H1 (cell line): ENCODE data around the gene IFT25. TPM values are rescaled to one million over a fixed set of nuclear protein-coding genes. Genes with fewer than 3 reads are reported as not detected.

Source experiments
- ASH2L ChIP-seq: fragments of 200-600, 300-600 bp; sonication (generic); IDR thresholded peaks from one replicate; pipeline ENCODE4 v1.7.1; 2017; ENCODE audit warnings: low read length
- ATF2 ChIP-seq: IDR thresholded peaks from 2 replicates; pipeline ENCODE4 v1.6.1; 2012; ENCODE audit warnings: low read length, inconsistent platforms
- CEBPB ChIP-seq: IDR thresholded peaks from 2 replicates; pipeline ENCODE4 v1.6.1; 2012; ENCODE audit warnings: low read depth, low read length
- CREB1 ChIP-seq: IDR thresholded peaks from 2 replicates; pipeline ENCODE4 v1.6.1; 2012; ENCODE audit warnings: inconsistent platforms
- CTCF ChIP-seq, 3 experiments: IDR thresholded peaks; 1 replicate in 2 of 3; 2 replicates in 1 of 3; pipeline versions ENCODE4 v1.5.1 to v1.6.1; 2011; ENCODE audit warnings: low read length in 3 of 3, mild to moderate bottlenecking in 3 of 3, inconsistent platforms in 2 of 3, low read depth in 1 of 3, moderate library complexity in 1 of 3; ENCODE audit not compliant: insufficient read depth in 1 of 3; ENCODE audit errors: control extremely low read depth in 1 of 3
- E2F6 ChIP-seq: IDR thresholded peaks from 2 replicates; pipeline ENCODE4 v1.6.1; 2012; ENCODE audit warnings: inconsistent platforms
- HDAC2 ChIP-seq, 2 experiments: fragments of 300-600 bp in 1 of 2; sonication (generic) in 1 of 2; IDR thresholded peaks; 2 replicates each; pipeline ENCODE4 v1.6.1; 2011 to 2012; ENCODE audit warnings: low read depth in 2 of 2, low read length in 2 of 2, mild to moderate bottlenecking in 2 of 2, moderate library complexity in 2 of 2, borderline replicate concordance in 1 of 2, inconsistent platforms in 1 of 2
- HDAC6 ChIP-seq: IDR thresholded peaks from one replicate; pipeline ENCODE4 v1.7.1; 2012; ENCODE audit warnings: low read depth, mild to moderate bottlenecking, inconsistent platforms, low read length, moderate library complexity
- JUND ChIP-seq: IDR thresholded peaks from 2 replicates; pipeline ENCODE4 v1.6.1; 2011; ENCODE audit warnings: mild to moderate bottlenecking, improper control_type of control experiment, low read length
- KDM1A ChIP-seq: fragments of 200-600, 300-600 bp; sonication (generic); IDR thresholded peaks from 2 replicates; pipeline ENCODE4 v1.7.1; 2016; ENCODE audit warnings: mild to moderate bottlenecking, low read length, borderline replicate concordance
- KDM5A ChIP-seq: fragments of 200-600 bp; IDR thresholded peaks from 2 replicates; pipeline ENCODE4 v1.7.1; 2012; ENCODE audit warnings: mild to moderate bottlenecking, low read length, inconsistent platforms, mixed read lengths
- POLR2AphosphoS5 ChIP-seq: IDR thresholded peaks from 2 replicates; pipeline ENCODE4 v1.6.1; 2011; ENCODE audit warnings: low read depth, low read length
- RFX5 ChIP-seq: IDR thresholded peaks from 2 replicates; pipeline ENCODE4 v1.6.1; 2011; ENCODE audit warnings: low read depth, low read length, improper control_type of control experiment, borderline replicate concordance
- SAP30 ChIP-seq: fragments of 300-600 bp; sonication (generic); IDR thresholded peaks from 2 replicates; pipeline ENCODE4 v1.7.1; 2012; ENCODE audit warnings: low read length, moderate library complexity, mild to moderate bottlenecking, inconsistent platforms; ENCODE audit not compliant: insufficient read depth, insufficient replicate concordance
- SIX5 ChIP-seq: IDR thresholded peaks from 2 replicates; pipeline ENCODE4 v1.6.1; 2011; ENCODE audit warnings: mild to moderate bottlenecking, low read depth, low read length
- SP1 ChIP-seq: IDR thresholded peaks from 2 replicates; pipeline ENCODE4 v1.6.1; 2011; ENCODE audit warnings: low read depth, low read length
- SRF ChIP-seq: IDR thresholded peaks from 2 replicates; pipeline ENCODE4 v1.6.1; 2011; ENCODE audit warnings: mild to moderate bottlenecking, low read depth, low read length, moderate library complexity
- TBP ChIP-seq: IDR thresholded peaks from 2 replicates; pipeline ENCODE4 v1.6.1; 2011; ENCODE audit warnings: low read depth, low read length, improper control_type of control experiment
- TEAD4 ChIP-seq: IDR thresholded peaks from 2 replicates; pipeline ENCODE4 v1.6.1; 2012; ENCODE audit warnings: low read depth, low read length, inconsistent platforms, mixed read lengths
- polyA plus RNA-seq, 7 experiments: library from polyadenylated mRNA; depleted of rRNA in 3 of 7; stranded (reverse) in 5 of 7; unstranded in 2 of 7; fragments of >200 nt in 5 of 7; fragments of 200-250 nt in 2 of 7; gene quantifications; 1 replicate in 5 of 7; 2 replicates in 1 of 7; 4 replicates in 1 of 7; pipeline versions ENCODE4 v1.2.1 to v1.2.3, GENCODE V29; 2011 to 2013; ENCODE audit warnings: missing spikeins in 2 of 7, mixed read lengths in 2 of 7
- total RNA-seq: library from RNA; stranded (reverse); fragmentation: NEBNext Ultra II Directional; extraction: Animal tissue kit (Norgen Biotek cat#: 25700); gene quantifications from 2 replicates; pipeline ENCODE4 v1.2.1, GENCODE V29; 2021

Gene IFT25
- total and polyA plus RNA-seq, 2 of the 8 experiments (the other 6 are each of a cell fraction or from before 2014, with no cell fraction given), result 15.0 to 36.3 TPM

- peak; percentile 72 for TF ChIP-seq E2F6
- no peak; the same call in 1 of the 2 replicates for TF ChIP-seq POLR2AphosphoS5
- TF ChIP-seq CEBPB, result no peak
- TF ChIP-seq TEAD4, result no peak
- TF ChIP-seq SP1, result peak; percentile 71; the same call in 1 of the 2 replicates
- no peak for TF ChIP-seq RFX5
- no peak for TF ChIP-seq HDAC6
- TF ChIP-seq ATF2, result no peak
- TF ChIP-seq TBP, result no peak
- no peak for TF ChIP-seq SAP30
- TF ChIP-seq JUND, result no peak
- no peak for TF ChIP-seq SRF
- TF ChIP-seq SIX5, result no peak
- TF ChIP-seq ASH2L, result peak; percentile 55
- no peak for TF ChIP-seq CTCF (IDR thresholded peaks at IDR 0.05; ENCODE audit: control extremely low read depth in 1 of 3, insufficient read depth in 1 of 3, low read depth in 1 of 3, low read length in 3 of 3)
- peak; percentile 99 for TF ChIP-seq KDM1A
- no peak for TF ChIP-seq CREB1
- TF ChIP-seq HDAC2 (IDR thresholded peaks at IDR 0.05; ENCODE audit: borderline replicate concordance in 1 of 2, low read depth in 2 of 2, low read length in 2 of 2), result peak in 1 of 2 experiments; percentile 99; a peak in 2 of 4 replicates
- no peak for TF ChIP-seq KDM5A
Measured at GRCh38 chr1:53889304-53890298, 55.9 kb downstream of the IFT25 start, which contains the start of gene YIPF1 (continued).
